Measurements from ENCODE around the gene GPX2.

Gene GPX2

GRCh38 chr14:64942531-64943111, at the start of gene GPX2:
Gene GPX2, minus strand, starts transcription at chr14:64942745. Its CDS starts 19 bp downstream, at chr14:64942726.
- ATAC-seq (no peak), DNase-seq (no peak)

- DNase-seq (no peak), ATAC-seq (no peak)
Measured at GRCh38 chr14:64990939-64991338, 48.4 kb upstream of the GPX2 start.

GRCh38 chr14:64990296-64990695, 47.8 kb upstream of the GPX2 start:
- DNase-seq (peak; percentile 10), ATAC-seq (no peak)

GRCh38 chr14:64987438-64987767, 44.9 kb upstream of the GPX2 start:
- ATAC-seq (no peak), DNase-seq (no peak)

- ATAC-seq: peak; percentile 99
Measured at GRCh38 chr14:64986648-64987437, 44.3 kb upstream of the GPX2 start, which contains the start of gene FNTB. Gene FNTB, plus strand, starts transcription at chr14:64986895. Its CDS starts 59 bp downstream, at chr14:64986954.

GRCh38 chr14:64983439-64984310, 41.1 kb upstream of the GPX2 start:
- ATAC-seq (no peak), DNase-seq (peak; percentile 29)

More at GRCh38 chr14:64986648-64987437, 44.3 kb upstream of the GPX2 start, which contains the start of gene FNTB:
- DNase-seq: peak; percentile 94

- DNase-seq: no peak
- peak; percentile 42 for ATAC-seq
Measured at GRCh38 chr14:64979336-64980074, 37.0 kb upstream of the GPX2 start.

- DNase-seq (no peak), ATAC-seq (no peak)
Measured at GRCh38 chr14:64974563-64974962, 32.0 kb upstream of the GPX2 start.

GRCh38 chr14:64973826-64974225, 31.3 kb upstream of the GPX2 start:
- DNase-seq (no peak), ATAC-seq (no peak)

- DNase-seq (no peak), ATAC-seq (no peak)
Measured at GRCh38 chr14:64973026-64973442, 30.5 kb upstream of the GPX2 start.

- peak; percentile 65 for ATAC-seq
- peak; percentile 46 for DNase-seq
Measured at GRCh38 chr14:64971943-64972791, 29.6 kb upstream of the GPX2 start, which contains the start of gene RAB15. Gene RAB15, minus strand, starts transcription at chr14:64972336. Its CDS starts 260 bp downstream, at chr14:64972076.

- ATAC-seq (no peak), DNase-seq (no peak)
Measured at GRCh38 chr14:64971491-64971942, 29.0 kb upstream of the GPX2 start.

GRCh38 chr14:64970776-64971477, 28.4 kb upstream of the GPX2 start:
- no peak for ATAC-seq

GRCh38 chr14:64970041-64970440, 27.5 kb upstream of the GPX2 start:
- no peak for DNase-seq
- ATAC-seq: no peak

More at GRCh38 chr14:64970776-64971477, 28.4 kb upstream of the GPX2 start:
- no peak for DNase-seq

- ATAC-seq (no peak), DNase-seq (no peak)
Measured at GRCh38 chr14:64968651-64969050, 26.1 kb upstream of the GPX2 start.

- DNase-seq (no peak), ATAC-seq (no peak)
Measured at GRCh38 chr14:64968167-64968566, 25.6 kb upstream of the GPX2 start.

GRCh38 chr14:64966976-64967375, 24.4 kb upstream of the GPX2 start:
- no peak for ATAC-seq
- no peak for DNase-seq

- DNase-seq (no peak), ATAC-seq (no peak)
Measured at GRCh38 chr14:64965356-64966000, 22.9 kb upstream of the GPX2 start.

- ATAC-seq (no peak), DNase-seq (no peak)
Measured at GRCh38 chr14:64963611-64964010, 21.1 kb upstream of the GPX2 start.

Measured in stimulated activated naive CD8-positive, alpha-beta T cell treated with anti-CD3 and anti-CD28 coated beads, Interleukin-15, Interleukin-2, amounts not matched to agents 100 U/mL and 50 U/mL, for 24 hours (primary cell).